Measurements from ENCODE around the gene SDCBP2.

SDCBP2 gene

GRCh38 chr20:1277529-1278322, 51.2 kb downstream of the SDCBP2 start:
- no peak overlapping the region for H3K4me3 ChIP-seq (replicated peaks; ENCODE audit: low read depth, low read length)
- TF ChIP-seq CTCF (IDR thresholded peaks at IDR 0.05; ENCODE audit: low read depth, low read length, missing control alignments) = no peak
- DNase-seq (ENCODE audit: extremely low read depth, low read depth) = no peak

- H3K4me3 ChIP-seq (replicated peaks; ENCODE audit: low read depth, low read length) = no peak overlapping the region
- TF ChIP-seq CTCF (IDR thresholded peaks at IDR 0.05; ENCODE audit: low read depth, low read length, missing control alignments) = no peak
- DNase-seq (ENCODE audit: extremely low read depth, low read depth) = no peak
Measured at GRCh38 chr20:1275919-1276318, 53.0 kb downstream of the SDCBP2 start.

GRCh38 chr20:1274485-1275311, 54.2 kb downstream of the SDCBP2 start:
- no peak for TF ChIP-seq CTCF (IDR thresholded peaks at IDR 0.05; ENCODE audit: low read depth, low read length, missing control alignments)
- no peak overlapping the region for H3K4me3 ChIP-seq (replicated peaks; ENCODE audit: low read depth, low read length)
- no peak for DNase-seq (ENCODE audit: extremely low read depth, low read depth)

- TF ChIP-seq CTCF (IDR thresholded peaks at IDR 0.05; ENCODE audit: low read depth, low read length, missing control alignments) = no peak
- DNase-seq (ENCODE audit: extremely low read depth, low read depth) = no peak
- H3K4me3 ChIP-seq (replicated peaks; ENCODE audit: low read depth, low read length) = no peak overlapping the region
Measured at GRCh38 chr20:1273366-1273765, 55.6 kb downstream of the SDCBP2 start.

- H3K4me3 ChIP-seq (replicated peaks; ENCODE audit: low read depth, low read length) = no peak overlapping the region
- no peak for TF ChIP-seq CTCF (IDR thresholded peaks at IDR 0.05; ENCODE audit: low read depth, low read length, missing control alignments)
- DNase-seq (ENCODE audit: extremely low read depth, low read depth) = no peak
Measured at GRCh38 chr20:1272368-1273100, 56.4 kb downstream of the SDCBP2 start.

GRCh38 chr20:1269850-1270249, 59.1 kb downstream of the SDCBP2 start:
- no peak for DNase-seq (ENCODE audit: extremely low read depth, low read depth)
- TF ChIP-seq CTCF (IDR thresholded peaks at IDR 0.05; ENCODE audit: low read depth, low read length, missing control alignments) = no peak

More at GRCh38 chr20:1269850-1270249, 59.1 kb downstream of the SDCBP2 start:
- no peak overlapping the region for H3K4me3 ChIP-seq (replicated peaks; ENCODE audit: low read depth, low read length)

All from HFF-Myc (cell line).